H1 (cell line): ENCODE data around the gene SOX8. TPM values are rescaled to one million over a fixed set of nuclear protein-coding genes. Genes with fewer than 3 reads are reported as not detected.

Experiments
- CHD1 ChIP-seq: IDR thresholded peaks from 2 replicates; pipeline ENCODE4 v1.6.1; 2012; ENCODE audit warnings: low read depth, low read length, improper control_type of control experiment
- E2F6 ChIP-seq: IDR thresholded peaks from 2 replicates; pipeline ENCODE4 v1.6.1; 2012; ENCODE audit warnings: inconsistent platforms
- MAFK ChIP-seq: IDR thresholded peaks from 2 replicates; pipeline ENCODE4 v1.6.1; 2012; ENCODE audit warnings: low read depth, mild to moderate bottlenecking, improper control_type of control experiment, low read length
- POLR2A ChIP-seq, 2 experiments: IDR thresholded peaks; 1 replicate in 1 of 2; 2 replicates in 1 of 2; pipeline ENCODE4 v1.6.1; 2011; ENCODE audit warnings: low read depth in 2 of 2, low read length in 2 of 2, mild to moderate bottlenecking in 2 of 2; ENCODE audit errors: control extremely low read depth in 1 of 2
- RFX5 ChIP-seq: IDR thresholded peaks from 2 replicates; pipeline ENCODE4 v1.6.1; 2011; ENCODE audit warnings: low read depth, low read length, improper control_type of control experiment, borderline replicate concordance
- ZNF274 ChIP-seq: IDR thresholded peaks from 2 replicates; pipeline ENCODE4 v1.7.0; 2012; ENCODE audit warnings: low read length, borderline replicate concordance; ENCODE audit errors: extremely low read depth
- polyA plus RNA-seq, 7 experiments: library from polyadenylated mRNA; depleted of rRNA in 3 of 7; stranded (reverse) in 5 of 7; unstranded in 2 of 7; fragments of >200 nt in 5 of 7; fragments of 200-250 nt in 2 of 7; gene quantifications; 1 replicate in 5 of 7; 2 replicates in 1 of 7; 4 replicates in 1 of 7; pipeline versions ENCODE4 v1.2.1 to v1.2.3, GENCODE V29; 2011 to 2013; ENCODE audit warnings: missing spikeins in 2 of 7, mixed read lengths in 2 of 7
- total RNA-seq: library from RNA; stranded (reverse); fragmentation: NEBNext Ultra II Directional; extraction: Animal tissue kit (Norgen Biotek cat#: 25700); gene quantifications from 2 replicates; pipeline ENCODE4 v1.2.1, GENCODE V29; 2021

Gene SOX8
- total and polyA plus RNA-seq, 2 of the 8 experiments (the other 6 are each of a cell fraction or from before 2014, with no cell fraction given) = 2.2 to 5.7 TPM

GRCh38 chr16:938136-938535 is 43.4 kb upstream of the SOX8 start (continued):
- TF ChIP-seq ZNF274 (no peak), POLR2A (IDR thresholded peaks at IDR 0.05; ENCODE audit: control extremely low read depth in 1 of 2, low read depth in 2 of 2, low read length in 2 of 2) (no peak), RFX5 (no peak), CHD1 (no peak), MAFK (no peak), E2F6 (no peak)
